HepG2 (cell line): ENCODE measurements around the gene NFATC4. TPM values are rescaled to one million over a fixed set of nuclear protein-coding genes. Genes with fewer than 3 reads are reported as not detected.
A peak's percentile ranks its signal among the peaks of the same experiment; 100 is the strongest.

Source experiments
- BCLAF1 ChIP-seq: fragments of 450-650 bp; IDR thresholded peaks from 2 replicates; pipeline ENCODE4 v1.6.1; 2017; ENCODE audit warnings: mild to moderate bottlenecking
- CEBPB ChIP-seq: IDR thresholded peaks from 2 replicates; pipeline ENCODE4 v1.6.1; 2011; ENCODE audit warnings: low read depth, low read length, improper control_type of control experiment, borderline replicate concordance
- EZH2 ChIP-seq: conservative IDR thresholded peaks from 2 replicates; pipeline ENCODE4 v1.6.1; 2012; ENCODE audit warnings: mild to moderate bottlenecking, low read depth, low read length, moderate library complexity
- FLYWCH1 ChIP-seq: sonication (generic); formaldehyde crosslinking; IDR thresholded peaks from 2 replicates; pipeline ENCODE4 v1.8.1; 2023; ENCODE audit warnings: mild to moderate bottlenecking, missing genetic modification reagents
- HOXA7 ChIP-seq: sonication (generic); formaldehyde crosslinking; IDR thresholded peaks from 2 replicates; pipeline ENCODE4 v1.8.1; 2022; ENCODE audit warnings: mild to moderate bottlenecking, missing genetic modification reagents, moderate library complexity
- MEIS2 ChIP-seq: sonication (generic); formaldehyde crosslinking; IDR thresholded peaks from 2 replicates; pipeline ENCODE4 v1.9.0; 2021; ENCODE audit warnings: mild to moderate bottlenecking, missing genetic modification reagents
- NKX3-1 ChIP-seq: sonication (generic); formaldehyde crosslinking; IDR thresholded peaks from 2 replicates; pipeline ENCODE4 v1.5.0; 2020; ENCODE audit warnings: missing genetic modification reagents
- SATB2 ChIP-seq: sonication (generic); formaldehyde crosslinking; IDR thresholded peaks from 2 replicates; pipeline ENCODE4 v1.5.0; 2020; ENCODE audit warnings: missing genetic modification reagents
- SP2 ChIP-seq: sonication (generic); formaldehyde crosslinking; IDR thresholded peaks from 2 replicates; pipeline ENCODE4 v1.5.1; 2020; ENCODE audit warnings: mild to moderate bottlenecking, missing genetic modification reagents
- STAT5B ChIP-seq: sonication (generic); formaldehyde crosslinking; IDR thresholded peaks from 2 replicates; pipeline ENCODE4 v1.4.0; 2020; ENCODE audit warnings: missing genetic modification reagents
- ZNF143 ChIP-seq: sonication (generic); formaldehyde crosslinking; IDR thresholded peaks from 2 replicates; pipeline ENCODE4 v1.4.0; 2020; ENCODE audit warnings: missing genetic modification reagents
- ZNF574 ChIP-seq: sonication (generic); formaldehyde crosslinking; IDR thresholded peaks from 2 replicates; pipeline ENCODE4 v1.4.0; 2020; ENCODE audit warnings: missing genetic modification reagents
- polyA plus RNA-seq, 8 experiments: library from polyadenylated mRNA; depleted of rRNA in 3 of 8; stranded (reverse) in 7 of 8; unstranded in 1 of 8; fragments of >200 nt; fragmentation: Illumina TruSeq in 4 of 8; extraction: Trizol in 4 of 8; gene quantifications; 2 replicates each; pipeline versions ENCODE4 v1.2.1 to v1.2.3, GENCODE V29; 2011 to 2016; ENCODE audit warnings: low read depth in 4 of 8, missing spikeins in 1 of 8, mixed read lengths in 1 of 8; ENCODE audit not compliant: insufficient read depth in 1 of 8
- total RNA-seq, 5 experiments: library from RNA; depleted of rRNA; stranded (reverse); fragments of >200 nt; fragmentation: Illumina TruSeq; extraction: Trizol; gene quantifications; 2 replicates each; pipeline ENCODE4 v1.2.3, GENCODE V29; 2016; ENCODE audit warnings: low read depth in 1 of 5
- TF ChIP-seq, protein P1 (sequence below): sonication (generic); formaldehyde crosslinking; conservative IDR thresholded peaks from 2 replicates; pipeline ENCODE4 v1.4.0; 2020; ENCODE audit warnings: missing genetic modification reagents
- TF ChIP-seq, protein P2 (sequence below): sonication (generic); formaldehyde crosslinking; IDR thresholded peaks from 2 replicates; pipeline ENCODE4 v1.5.0; 2020; ENCODE audit warnings: mild to moderate bottlenecking, missing genetic modification reagents, borderline replicate concordance

Gene NFATC4
- total and polyA plus RNA-seq, 2 of the 13 experiments (the other 11 are each of a cell fraction or from before 2014, with no cell fraction given), result 0.04 to 0.15 TPM

DNA sequence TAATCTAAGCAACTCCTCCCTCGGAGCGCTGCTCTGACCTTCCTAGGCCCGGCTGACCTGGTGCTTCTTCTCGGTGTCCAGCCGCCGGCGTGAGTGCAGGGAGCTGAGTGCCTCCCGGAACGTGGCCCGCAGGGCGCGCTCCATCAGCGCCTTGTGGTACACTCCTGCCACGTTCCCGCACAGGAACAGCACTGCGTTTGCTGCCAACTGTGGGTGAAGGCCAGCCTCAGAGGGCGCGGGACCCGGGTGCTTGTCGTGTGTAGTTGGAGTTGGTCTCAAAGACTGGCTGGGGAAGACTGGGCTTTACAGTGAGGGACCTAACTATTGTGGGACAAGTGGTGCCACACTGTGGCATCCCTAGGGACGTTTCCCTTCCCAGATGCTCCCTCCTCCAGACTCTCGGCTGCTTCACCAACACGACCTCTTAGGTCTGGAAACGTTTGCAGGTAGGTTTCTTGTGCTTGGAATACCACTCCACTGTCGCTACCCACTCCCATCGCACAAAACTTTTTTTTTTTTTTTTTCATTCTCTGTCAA, 36.2 kb upstream of the NFATC4 start (continued):
- peak; percentile 0; the same call in 1 of the 2 replicates for TF ChIP-seq ZNF574 (CRISPR knock-in tag)
- TF ChIP-seq, protein P1, sequence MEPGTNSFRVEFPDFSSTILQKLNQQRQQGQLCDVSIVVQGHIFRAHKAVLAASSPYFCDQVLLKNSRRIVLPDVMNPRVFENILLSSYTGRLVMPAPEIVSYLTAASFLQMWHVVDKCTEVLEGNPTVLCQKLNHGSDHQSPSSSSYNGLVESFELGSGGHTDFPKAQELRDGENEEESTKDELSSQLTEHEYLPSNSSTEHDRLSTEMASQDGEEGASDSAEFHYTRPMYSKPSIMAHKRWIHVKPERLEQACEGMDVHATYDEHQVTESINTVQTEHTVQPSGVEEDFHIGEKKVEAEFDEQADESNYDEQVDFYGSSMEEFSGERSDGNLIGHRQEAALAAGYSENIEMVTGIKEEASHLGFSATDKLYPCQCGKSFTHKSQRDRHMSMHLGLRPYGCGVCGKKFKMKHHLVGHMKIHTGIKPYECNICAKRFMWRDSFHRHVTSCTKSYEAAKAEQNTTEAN, result no peak
- no peak for TF ChIP-seq EZH2
- TF ChIP-seq, protein P2, sequence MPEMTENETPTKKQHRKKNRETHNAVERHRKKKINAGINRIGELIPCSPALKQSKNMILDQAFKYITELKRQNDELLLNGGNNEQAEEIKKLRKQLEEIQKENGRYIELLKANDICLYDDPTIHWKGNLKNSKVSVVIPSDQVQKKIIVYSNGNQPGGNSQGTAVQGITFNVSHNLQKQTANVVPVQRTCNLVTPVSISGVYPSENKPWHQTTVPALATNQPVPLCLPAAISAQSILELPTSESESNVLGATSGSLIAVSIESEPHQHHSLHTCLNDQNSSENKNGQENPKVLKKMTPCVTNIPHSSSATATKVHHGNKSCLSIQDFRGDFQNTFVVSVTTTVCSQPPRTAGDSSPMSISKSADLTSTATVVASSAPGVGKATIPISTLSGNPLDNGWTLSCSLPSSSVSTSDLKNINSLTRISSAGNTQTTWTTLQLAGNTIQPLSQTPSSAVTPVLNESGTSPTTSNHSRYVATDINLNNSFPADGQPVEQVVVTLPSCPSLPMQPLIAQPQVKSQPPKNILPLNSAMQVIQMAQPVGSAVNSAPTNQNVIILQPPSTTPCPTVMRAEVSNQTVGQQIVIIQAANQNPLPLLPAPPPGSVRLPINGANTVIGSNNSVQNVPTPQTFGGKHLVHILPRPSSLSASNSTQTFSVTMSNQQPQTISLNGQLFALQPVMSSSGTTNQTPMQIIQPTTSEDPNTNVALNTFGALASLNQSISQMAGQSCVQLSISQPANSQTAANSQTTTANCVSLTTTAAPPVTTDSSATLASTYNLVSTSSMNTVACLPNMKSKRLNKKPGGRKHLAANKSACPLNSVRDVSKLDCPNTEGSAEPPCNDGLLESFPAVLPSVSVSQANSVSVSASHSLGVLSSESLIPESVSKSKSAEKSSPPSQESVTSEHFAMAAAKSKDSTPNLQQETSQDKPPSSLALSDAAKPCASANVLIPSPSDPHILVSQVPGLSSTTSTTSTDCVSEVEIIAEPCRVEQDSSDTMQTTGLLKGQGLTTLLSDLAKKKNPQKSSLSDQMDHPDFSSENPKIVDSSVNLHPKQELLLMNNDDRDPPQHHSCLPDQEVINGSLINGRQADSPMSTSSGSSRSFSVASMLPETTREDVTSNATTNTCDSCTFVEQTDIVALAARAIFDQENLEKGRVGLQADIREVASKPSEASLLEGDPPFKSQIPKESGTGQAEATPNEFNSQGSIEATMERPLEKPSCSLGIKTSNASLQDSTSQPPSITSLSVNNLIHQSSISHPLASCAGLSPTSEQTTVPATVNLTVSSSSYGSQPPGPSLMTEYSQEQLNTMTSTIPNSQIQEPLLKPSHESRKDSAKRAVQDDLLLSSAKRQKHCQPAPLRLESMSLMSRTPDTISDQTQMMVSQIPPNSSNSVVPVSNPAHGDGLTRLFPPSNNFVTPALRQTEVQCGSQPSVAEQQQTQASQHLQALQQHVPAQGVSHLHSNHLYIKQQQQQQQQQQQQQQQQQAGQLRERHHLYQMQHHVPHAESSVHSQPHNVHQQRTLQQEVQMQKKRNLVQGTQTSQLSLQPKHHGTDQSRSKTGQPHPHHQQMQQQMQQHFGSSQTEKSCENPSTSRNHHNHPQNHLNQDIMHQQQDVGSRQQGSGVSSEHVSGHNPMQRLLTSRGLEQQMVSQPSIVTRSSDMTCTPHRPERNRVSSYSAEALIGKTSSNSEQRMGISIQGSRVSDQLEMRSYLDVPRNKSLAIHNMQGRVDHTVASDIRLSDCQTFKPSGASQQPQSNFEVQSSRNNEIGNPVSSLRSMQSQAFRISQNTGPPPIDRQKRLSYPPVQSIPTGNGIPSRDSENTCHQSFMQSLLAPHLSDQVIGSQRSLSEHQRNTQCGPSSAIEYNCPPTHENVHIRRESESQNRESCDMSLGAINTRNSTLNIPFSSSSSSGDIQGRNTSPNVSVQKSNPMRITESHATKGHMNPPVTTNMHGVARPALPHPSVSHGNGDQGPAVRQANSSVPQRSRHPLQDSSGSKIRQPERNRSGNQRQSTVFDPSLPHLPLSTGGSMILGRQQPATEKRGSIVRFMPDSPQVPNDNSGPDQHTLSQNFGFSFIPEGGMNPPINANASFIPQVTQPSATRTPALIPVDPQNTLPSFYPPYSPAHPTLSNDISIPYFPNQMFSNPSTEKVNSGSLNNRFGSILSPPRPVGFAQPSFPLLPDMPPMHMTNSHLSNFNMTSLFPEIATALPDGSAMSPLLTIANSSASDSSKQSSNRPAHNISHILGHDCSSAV (CRISPR knock-in tag), result no peak
- no peak for TF ChIP-seq BCLAF1
- TF ChIP-seq ZNF143, result peak; percentile 32; the same call in 1 of the 2 replicates
- TF ChIP-seq HOXA7 (CRISPR knock-in tag), result no peak; the same call in 1 of the 2 replicates
- peak; percentile 29; the same call in 1 of the 2 replicates for TF ChIP-seq MEIS2 (CRISPR knock-in tag)
- no peak for TF ChIP-seq STAT5B (CRISPR knock-in tag)
- TF ChIP-seq SATB2 (CRISPR knock-in tag), result no peak
- 0 out of 2 replicates have a peak, but pooled peaks have one; percentile 22 for TF ChIP-seq FLYWCH1 (CRISPR knock-in tag)
- no peak for TF ChIP-seq CEBPB
- no peak for TF ChIP-seq NKX3-1 (CRISPR knock-in tag)
- TF ChIP-seq SP2 (CRISPR knock-in tag), result peak; percentile 20; the same call in 1 of the 2 replicates
